Neuronal stem cell (in vitro differentiated cells): ENCODE measurements around the gene CCDC59.

Experiments used
- DNase-seq: peaks from one replicate; pipeline ENCODE4 v3.0.0-alpha.2; 2013; ENCODE audit warnings: low spot score
- H2AFZ ChIP-seq: one replicate; pipeline ENCODE4 v1.6.1; 2013; ENCODE audit warnings: mild to moderate bottlenecking, low read length, inconsistent platforms
- H2AK5ac ChIP-seq: 2 replicates; pipeline ENCODE4 v1.6.1; 2013; ENCODE audit warnings: low read depth, mild to moderate bottlenecking, inconsistent platforms, low read length, moderate library complexity, mixed read lengths
- H2BK120ac ChIP-seq: 2 replicates; pipeline ENCODE4 v1.6.1; 2013; ENCODE audit warnings: low read depth, mild to moderate bottlenecking, inconsistent platforms, low read length, moderate library complexity, mixed read lengths
- H2BK12ac ChIP-seq: one replicate; pipeline ENCODE4 v1.6.1; 2013; ENCODE audit warnings: low read length, inconsistent platforms
- H2BK15ac ChIP-seq: 2 replicates; pipeline ENCODE4 v1.6.1; 2013; ENCODE audit warnings: mild to moderate bottlenecking, low read length, inconsistent platforms, mixed read lengths
- H2BK5ac ChIP-seq: one replicate; pipeline ENCODE4 v1.6.1; 2013; ENCODE audit warnings: inconsistent platforms, mild to moderate bottlenecking, low read length, moderate library complexity
- H3K14ac ChIP-seq: one replicate; pipeline ENCODE4 v1.6.1; 2013; ENCODE audit warnings: low read length, inconsistent platforms
- H3K18ac ChIP-seq: 2 replicates; pipeline ENCODE4 v1.6.1; 2013; ENCODE audit warnings: low read length, inconsistent platforms
- H3K23ac ChIP-seq: 2 replicates; pipeline ENCODE4 v1.6.1; 2013; ENCODE audit warnings: low read depth, mild to moderate bottlenecking, mixed read lengths, low read length, inconsistent platforms; ENCODE audit not compliant: poor library complexity
- H3K27ac ChIP-seq: replicated peaks from 3 replicates; pipeline ENCODE4 v1.5.1; 2013; ENCODE audit warnings: low read length, inconsistent platforms
- H3K27me3 ChIP-seq, 3 experiments: 2 replicates each; pipeline ENCODE4 v1.6.1; 2013; ENCODE audit warnings: low read length in 3 of 3, mild to moderate bottlenecking in 2 of 3, inconsistent platforms in 1 of 3, low read depth in 1 of 3, mixed read lengths in 1 of 3, moderate library complexity in 1 of 3; ENCODE audit not compliant: control insufficient read depth in 3 of 3, insufficient read depth in 3 of 3
- H3K36me3 ChIP-seq, 2 donors: replicated peaks in 1 of 2; 2 replicates each; pipeline ENCODE4 v1.6.1; 2013; ENCODE audit warnings: low read length in 2 of 2; ENCODE audit not compliant: control insufficient read depth in 2 of 2, insufficient read depth in 2 of 2
- H3K4ac ChIP-seq: 2 replicates; pipeline ENCODE4 v1.6.1; 2013; ENCODE audit warnings: inconsistent platforms, mild to moderate bottlenecking, low read length, moderate library complexity
- H3K4me1 ChIP-seq, 2 donors: 1 replicate in 1 of 2; 2 replicates in 1 of 2; pipeline ENCODE4 v1.6.1; 2013; ENCODE audit warnings: low read length in 2 of 2, low read depth in 1 of 2; ENCODE audit not compliant: control insufficient read depth in 2 of 2, insufficient read depth in 1 of 2
- H3K4me2 ChIP-seq: one replicate; pipeline ENCODE4 v1.6.1; 2013; ENCODE audit warnings: mild to moderate bottlenecking, low read length, inconsistent platforms; ENCODE audit not compliant: insufficient read depth, poor library complexity, severe bottlenecking
- H3K4me3 ChIP-seq, 2 donors: 2 replicates each; pipeline ENCODE4 v1.5.1; 2013; ENCODE audit warnings: low read length in 2 of 2, mild to moderate bottlenecking in 2 of 2, inconsistent platforms in 1 of 2, moderate library complexity in 1 of 2
- H3K79me1 ChIP-seq: one replicate; pipeline ENCODE4 v1.6.1; 2013; ENCODE audit warnings: low read depth, mild to moderate bottlenecking, inconsistent platforms, low read length, moderate library complexity
- H3K9ac ChIP-seq: one replicate; pipeline ENCODE4 v1.6.1; 2013; ENCODE audit warnings: mild to moderate bottlenecking, low read depth, low read length, inconsistent platforms; ENCODE audit not compliant: poor library complexity
- H3K9me3 ChIP-seq, 2 donors: replicated peaks in 1 of 2; 2 replicates each; pipeline versions ENCODE3 to v1.6.1; 2013; ENCODE audit warnings: low read length in 2 of 2, mild to moderate bottlenecking in 2 of 2, inconsistent platforms in 1 of 2, low read depth in 1 of 2, mixed read lengths in 1 of 2, moderate library complexity in 1 of 2; ENCODE audit not compliant: control insufficient read depth in 2 of 2, insufficient read depth in 1 of 2
- H4K8ac ChIP-seq: one replicate; pipeline ENCODE4 v1.6.1; 2013; ENCODE audit warnings: low read depth, mild to moderate bottlenecking, inconsistent platforms, low read length, moderate library complexity
- H4K91ac ChIP-seq: one replicate; pipeline ENCODE4 v1.6.1; 2013; ENCODE audit warnings: low read length, low read depth, mild to moderate bottlenecking, inconsistent platforms; ENCODE audit not compliant: poor library complexity
- WGBS, 2 donors: extraction: QIAGEN DNeasy Blood & Tissue Kit; methylation state at CpG; one replicate each; pipeline ENCODE4 v1.1.7; 2013; ENCODE audit warnings: missing lambda C conversion rate in 2 of 2, mixed read lengths in 1 of 2; ENCODE audit not compliant: insufficient read length in 2 of 2, insufficient replicate concordance in 1 of 2; ENCODE audit errors: extremely low coverage in 2 of 2; 5-methylcytosine and 5-hydroxymethylcytosine counted together

Gene CCDC59

DNA sequence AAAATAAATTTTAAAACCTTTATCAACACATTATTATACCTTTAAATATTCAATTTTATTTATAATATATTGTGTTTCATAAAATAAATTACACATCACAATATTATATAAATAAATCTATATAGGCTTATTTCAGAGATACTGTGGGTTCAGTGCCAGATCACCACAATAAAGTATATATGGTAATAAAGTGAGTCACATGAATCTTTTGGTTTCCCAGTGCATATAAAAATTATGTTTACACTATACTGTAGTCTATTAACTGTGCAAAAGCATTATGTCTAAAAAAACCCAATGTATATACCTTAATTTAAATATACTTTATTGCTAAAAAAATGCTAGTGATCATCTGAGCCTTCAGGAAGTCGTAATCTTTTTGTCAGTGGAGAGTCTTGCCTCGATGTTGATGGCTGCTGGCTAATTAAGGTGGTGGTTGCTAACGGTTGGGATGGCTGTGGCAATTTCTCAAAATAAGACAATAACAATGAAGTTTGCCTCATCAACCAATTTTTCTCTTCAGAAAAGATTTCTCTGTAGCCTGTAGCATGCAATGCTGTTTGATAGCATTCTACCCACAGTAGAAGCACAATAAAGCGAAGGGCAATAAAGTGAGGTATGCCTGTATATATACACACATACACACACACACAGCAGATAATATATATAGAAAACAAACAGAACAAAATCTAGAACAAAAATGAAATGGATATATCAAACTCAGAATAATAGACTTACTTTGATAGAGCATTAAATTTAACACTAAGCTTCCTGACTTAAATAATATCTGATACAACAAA, 32.4 kb downstream of the CCDC59 start:
- H3K27ac ChIP-seq, result no peak overlapping the region
- H3K4ac ChIP-seq, result no peak overlapping the region
- no peak overlapping the region for H2BK15ac ChIP-seq
- H3K23ac ChIP-seq, result no peak overlapping the region
- H3K4me2 ChIP-seq, result no peak overlapping the region
- no peaks in the 10 kb centered on the region for H3K9me3 ChIP-seq
- H2BK120ac ChIP-seq, result no peak overlapping the region
- no peaks in the 10 kb centered on the region for H3K79me1 ChIP-seq
- no CpG with 5 or more reads among the region's 4 CpGs for WGBS, 2 donors
- H2BK12ac ChIP-seq, result no peak overlapping the region
- H3K18ac ChIP-seq, result no peak overlapping the region
- H3K36me3 ChIP-seq, result no peaks in the 10 kb centered on the region
- H3K14ac ChIP-seq, result no peak overlapping the region
- H3K4me3 ChIP-seq, result no peak overlapping the region
- H2AK5ac ChIP-seq, result no peak overlapping the region
- no peak overlapping the region for H4K8ac ChIP-seq
- no peak overlapping the region for H4K91ac ChIP-seq
- H3K4me1 ChIP-seq, result peaks cover 3 to 14% of the 10 kb centered on the region in 2 donors
- no peak for DNase-seq
- H3K9ac ChIP-seq, result no peak overlapping the region
- H2AFZ ChIP-seq, result peak overlapping the region; percentile 32
- H2BK5ac ChIP-seq, result no peak overlapping the region
- H3K27me3 ChIP-seq, result no peaks in the 10 kb centered on the region

DNA sequence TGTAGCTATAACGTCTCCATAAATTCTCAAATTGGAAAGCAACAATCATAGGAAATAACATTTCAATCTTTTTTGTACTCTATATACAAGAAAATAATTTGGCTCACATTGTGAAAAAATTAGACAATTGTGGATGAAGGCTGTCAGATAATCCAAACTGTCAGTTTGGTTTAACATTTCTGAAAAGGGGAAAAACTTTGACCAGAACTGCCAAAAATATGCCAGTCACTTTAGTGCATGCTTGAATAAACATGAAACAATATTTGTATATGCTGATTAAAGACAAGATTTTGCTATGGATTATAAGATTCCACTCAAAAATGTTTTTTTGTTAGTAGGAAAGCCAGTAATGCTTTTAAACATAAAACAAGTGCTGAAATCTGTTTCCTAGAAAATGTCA, 38.9 kb downstream of the CCDC59 start:
- no peak overlapping the region for H3K18ac ChIP-seq
- no peak for DNase-seq
- H3K27me3 ChIP-seq, result no peaks in the 10 kb centered on the region
- no peak overlapping the region for H3K4ac ChIP-seq
- no peaks in the 10 kb centered on the region for H3K79me1 ChIP-seq
- H3K9me3 ChIP-seq, result no peaks in the 10 kb centered on the region
- no peaks in the 10 kb centered on the region for H3K36me3 ChIP-seq
- no peak overlapping the region for H2AK5ac ChIP-seq
- peaks cover 4% of the 10 kb centered on the region in 2 donors for H3K4me1 ChIP-seq
- H3K4me3 ChIP-seq, result no peak overlapping the region
- no peak overlapping the region for H3K27ac ChIP-seq
- WGBS, 2 donors, result no CpG with 5 or more reads among the region's 1 CpG
- H3K14ac ChIP-seq, result no peak overlapping the region
- no peak overlapping the region for H2BK5ac ChIP-seq
- no peak overlapping the region for H3K4me2 ChIP-seq
- no peak overlapping the region for H2BK120ac ChIP-seq
- H2BK15ac ChIP-seq, result no peak overlapping the region
- no peak overlapping the region for H3K9ac ChIP-seq
- H3K23ac ChIP-seq, result no peak overlapping the region
- H2AFZ ChIP-seq, result no peak overlapping the region
- no peak overlapping the region for H2BK12ac ChIP-seq
- H4K91ac ChIP-seq, result no peak overlapping the region
- no peak overlapping the region for H4K8ac ChIP-seq

DNA sequence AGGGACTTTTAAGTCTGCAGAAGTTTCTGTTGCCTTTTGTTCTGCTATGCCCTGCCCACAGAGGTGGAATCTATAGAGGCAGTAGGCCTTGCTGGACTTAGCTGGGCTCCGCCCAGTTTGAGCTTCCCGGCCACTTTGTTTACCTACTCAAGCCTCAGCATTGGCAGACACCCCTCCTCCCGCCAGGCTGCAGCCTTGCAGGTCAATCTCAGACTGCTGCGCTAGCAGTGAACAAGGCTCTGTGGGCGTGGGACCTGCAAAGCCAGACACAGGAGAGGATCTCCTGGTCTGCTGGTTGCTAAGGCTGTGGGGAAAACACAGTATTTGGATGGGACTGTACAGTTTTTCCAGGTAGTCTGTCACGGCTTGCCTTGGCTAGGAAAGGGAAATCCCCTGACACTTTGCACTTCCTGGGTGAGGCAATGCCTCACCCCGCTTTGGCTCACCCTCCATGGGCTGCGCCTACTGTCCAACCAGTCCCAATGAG, 43.7 kb downstream of the CCDC59 start:
- Histone ChIP-seq H3K9me3 (no peaks in the 10 kb centered on the region), H3K79me1 (no peaks in the 10 kb centered on the region), H2BK120ac (no peak overlapping the region), H3K4me1 (peaks cover 2 to 4% of the 10 kb centered on the region in 2 donors), H2AFZ (peak overlapping the region; percentile 83), H2BK15ac (peak overlapping the region; percentile 38), H4K91ac (no peak overlapping the region), H2AK5ac (no peak overlapping the region), H3K27me3 (no peaks in the 10 kb centered on the region), H3K14ac (no peak overlapping the region), H3K18ac (no peak overlapping the region), H3K4me2 (peak overlapping the region; percentile 40), H3K36me3 (no peaks in the 10 kb centered on the region), H3K23ac (no peak overlapping the region), H2BK12ac (no peak overlapping the region), H3K27ac (no peak overlapping the region), H2BK5ac (no peak overlapping the region), H4K8ac (no peak overlapping the region), H3K4ac (no peak overlapping the region), H3K4me3 (no peak overlapping the region), H3K9ac (no peak overlapping the region)
- DNase-seq, result peak; percentile 35
- WGBS, 2 donors, result no CpG with 5 or more reads among the region's 8 CpGs
